Stomach (tissue), 9 donors: ENCODE measurements around the gene ATG4C. TPM values are rescaled to one million over a fixed set of nuclear protein-coding genes. Genes with fewer than 3 reads are reported as not detected.
A peak's percentile ranks its signal among the peaks of the same experiment; 100 is the strongest.

ENCODE experiments used
- DNase-seq, 2 donors: peaks; one replicate each; pipeline versions ENCODE4 v3.0.0 to v3.0.0-alpha.2; 2013 to 2019
- H3K27ac ChIP-seq, 5 donors: fragments of 200-600 bp in 4 of 5; sonication (generic) in 4 of 5; one replicate each; pipeline ENCODE4 v1.5.1; 2013 to 2019; ENCODE audit warnings: mild to moderate bottlenecking in 1 of 5, moderate library complexity in 1 of 5
- H3K27me3 ChIP-seq, 3 donors: fragments of 200-600 bp; sonication (generic); one replicate each; pipeline ENCODE4 v1.5.1; 2017 to 2019; ENCODE audit warnings: mixed run types in 1 of 3
- H3K36me3 ChIP-seq, 4 donors: fragments of 200-600 bp; sonication (generic); 1 replicate in 3 of 4; 2 replicates in 1 of 4; pipeline ENCODE4 v1.5.1; 2016 to 2019
- H3K4me1 ChIP-seq, 4 donors: fragments of 200-600 bp; sonication (generic); one replicate each; pipeline ENCODE4 v1.5.1; 2016 to 2019
- H3K4me3 ChIP-seq, 4 donors: fragments of 200-600 bp; sonication (generic) in 3 of 4; one replicate each; pipeline ENCODE4 v1.5.1; 2016 to 2019; ENCODE audit warnings: mild to moderate bottlenecking in 1 of 4
- H3K9me3 ChIP-seq, 4 donors: fragments of 200-600 bp; sonication (generic); one replicate each; pipeline ENCODE4 v1.5.1; 2016 to 2019
- EP300 ChIP-seq: sonication (generic); formaldehyde crosslinking; IDR thresholded peaks from one replicate; pipeline ENCODE4 v1.6.1; 2017; ENCODE audit warnings: antibody characterized with exemption
- POLR2A ChIP-seq, 4 donors: fragments of 450-650 bp; IDR thresholded peaks; one replicate each; pipeline ENCODE4 v1.6.1; 2016; ENCODE audit warnings: antibody characterized with exemption in 4 of 4, control low read depth in 2 of 4, mild to moderate bottlenecking in 1 of 4, moderate library complexity in 1 of 4
- POLR2AphosphoS5 ChIP-seq, 3 donors: sonication (generic); formaldehyde crosslinking; IDR thresholded peaks; one replicate each; pipeline ENCODE4 v1.6.1; 2016; ENCODE audit warnings: antibody characterized with exemption in 3 of 3
- WGBS, 5 donors: extraction: QIAGEN DNeasy Blood & Tissue Kit in 3 of 5; methylation state at CpG; one replicate each; pipeline versions ENCODE4 v1.1.5 to v1.1.7; 2013 to 2018; 5-methylcytosine and 5-hydroxymethylcytosine counted together
- intact Hi-C: fragments of 100-400 bp; cut with DNase I; formaldehyde crosslinking; loops from one replicate; pipeline ENCODE4 v1.15.1; 2023; ENCODE audit warnings: low total_unique reads
- polyA plus RNA-seq, 3 donors: library from polyadenylated mRNA; stranded (reverse); fragments of 200-250 nt; gene quantifications; one replicate each; pipeline ENCODE4 v1.2.3, GENCODE V29; 2013
- total RNA-seq, 5 donors: library from RNA; depleted of rRNA; stranded (reverse); fragments of >200 nt; gene quantifications; one replicate each; pipeline versions ENCODE4 v1.1.0 to v1.2.3, GENCODE V29; 2014 to 2016
- TF ChIP-seq, protein P1 (sequence below), 7 experiments: fragments of 450-650 bp in 4 of 7; fragments of 200-600 bp in 3 of 7; sonication (generic) in 3 of 7; IDR thresholded peaks; one replicate each; pipeline ENCODE4 v1.5.1; 2016 to 2019; ENCODE audit warnings: antibody characterized with exemption in 7 of 7, control low read depth in 2 of 7, mild to moderate bottlenecking in 1 of 7
- donor health status: healthy with polysubstance abuse.
- donor health status: Bipolar disorder and iron deficiency.
- donor health status: healthy.

ATG4C gene
- total and polyA plus RNA-seq, 8 donors: 2.3 to 42.4 (median 6.9) TPM

DNA sequence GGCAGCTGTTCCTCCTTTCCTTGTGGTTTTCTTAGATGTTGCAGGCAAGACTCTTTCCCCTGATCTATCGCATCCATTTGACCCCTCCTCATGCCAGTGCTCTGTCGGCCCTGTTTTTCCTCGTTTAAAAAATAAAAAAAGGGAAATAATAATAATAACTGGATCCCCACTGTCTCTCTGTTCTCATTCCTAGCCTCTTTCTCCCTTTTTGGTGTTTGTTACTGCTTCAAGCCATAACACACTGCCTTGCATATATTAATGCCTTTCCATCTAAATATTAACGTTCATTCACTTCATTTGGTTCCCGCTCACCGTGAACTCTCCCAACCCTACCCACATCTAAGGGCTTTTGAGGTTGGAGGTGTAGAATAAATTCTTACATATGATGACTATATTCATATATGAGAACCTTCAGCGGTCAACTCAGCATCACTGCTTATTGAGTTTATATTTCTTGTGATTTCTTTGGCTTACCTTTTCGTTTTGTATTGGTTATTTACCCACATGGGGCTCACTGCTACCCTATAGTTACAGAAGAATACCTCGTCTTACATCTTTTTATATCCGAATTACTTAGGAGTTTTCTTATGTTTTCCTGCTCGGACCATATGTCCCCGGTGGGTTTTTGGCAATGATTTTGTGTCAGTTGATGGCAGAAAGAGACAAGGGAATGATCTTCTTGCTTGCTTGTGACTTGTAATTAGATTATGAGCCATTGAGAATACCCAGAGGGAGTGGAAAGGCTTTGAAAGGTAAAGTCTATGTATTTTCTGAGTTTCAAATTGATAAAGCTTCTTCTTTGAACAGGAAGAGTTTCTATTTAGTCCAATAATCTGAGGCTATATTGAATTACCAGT, 805 bp downstream of the ATG4C start:
- Histone ChIP-seq H3K4me3 (peak overlapping the region; percentile 69 to 91 (median 78)), H3K27me3 (no peaks in the 10 kb centered on the region), H3K36me3 (no peaks in the 10 kb centered on the region), H3K9me3 (no peaks in the 10 kb centered on the region), H3K27ac (peak overlapping the region; percentile 90 to 97 (median 95)), H3K4me1 (peaks cover 8 to 27% (median 12%) of the 10 kb centered on the region in 4 donors)
- WGBS, 5 donors: 8 to 14% (median 10%) methylated on average over 12 of the region's 12 CpGs
- intact Hi-C loops: no loop called here
- TF ChIP-seq POLR2A (IDR thresholded peaks at IDR 0.05) (no peak), POLR2AphosphoS5 (IDR thresholded peaks at IDR 0.05) (no peak), EP300 (no peak)
- TF ChIP-seq, protein P1, sequence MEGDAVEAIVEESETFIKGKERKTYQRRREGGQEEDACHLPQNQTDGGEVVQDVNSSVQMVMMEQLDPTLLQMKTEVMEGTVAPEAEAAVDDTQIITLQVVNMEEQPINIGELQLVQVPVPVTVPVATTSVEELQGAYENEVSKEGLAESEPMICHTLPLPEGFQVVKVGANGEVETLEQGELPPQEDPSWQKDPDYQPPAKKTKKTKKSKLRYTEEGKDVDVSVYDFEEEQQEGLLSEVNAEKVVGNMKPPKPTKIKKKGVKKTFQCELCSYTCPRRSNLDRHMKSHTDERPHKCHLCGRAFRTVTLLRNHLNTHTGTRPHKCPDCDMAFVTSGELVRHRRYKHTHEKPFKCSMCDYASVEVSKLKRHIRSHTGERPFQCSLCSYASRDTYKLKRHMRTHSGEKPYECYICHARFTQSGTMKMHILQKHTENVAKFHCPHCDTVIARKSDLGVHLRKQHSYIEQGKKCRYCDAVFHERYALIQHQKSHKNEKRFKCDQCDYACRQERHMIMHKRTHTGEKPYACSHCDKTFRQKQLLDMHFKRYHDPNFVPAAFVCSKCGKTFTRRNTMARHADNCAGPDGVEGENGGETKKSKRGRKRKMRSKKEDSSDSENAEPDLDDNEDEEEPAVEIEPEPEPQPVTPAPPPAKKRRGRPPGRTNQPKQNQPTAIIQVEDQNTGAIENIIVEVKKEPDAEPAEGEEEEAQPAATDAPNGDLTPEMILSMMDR (IDR thresholded peaks at IDR 0.05): no peak
- DNase-seq: peak in 1 of 2 donors; percentile 9

DNA sequence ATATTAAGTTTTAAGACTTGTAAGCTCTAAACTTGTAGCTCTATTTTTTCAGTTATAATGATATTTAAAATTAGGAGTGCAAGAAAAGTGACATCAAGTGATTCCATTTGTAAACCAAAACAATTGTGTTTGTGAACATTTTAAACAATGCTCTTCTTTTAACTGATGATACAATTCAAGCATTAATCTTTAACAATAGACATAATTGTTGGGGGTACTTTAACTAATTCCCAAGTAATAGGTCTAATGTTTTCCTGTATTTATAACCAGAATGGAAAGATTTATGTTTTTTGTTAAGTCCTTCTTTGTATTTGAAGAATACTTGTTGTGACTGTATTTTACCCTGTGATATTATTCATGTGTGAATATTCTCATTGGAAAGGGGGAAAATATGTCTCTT, 6.8 kb downstream of the ATG4C start:
- TF ChIP-seq, protein P1 (IDR thresholded peaks at IDR 0.05): no peak
- TF ChIP-seq POLR2A (IDR thresholded peaks at IDR 0.05) (no peak), POLR2AphosphoS5 (IDR thresholded peaks at IDR 0.05) (no peak), EP300 (no peak)
- no peak overlapping the region for H3K4me3 ChIP-seq
- peaks cover 0 to 15% (median 2%) of the 10 kb centered on the region in 4 donors for H3K4me1 ChIP-seq
- intact Hi-C loops: no loop called here
- no peak overlapping the region for H3K27ac ChIP-seq
- H3K27me3 ChIP-seq: no peaks in the 10 kb centered on the region
- DNase-seq: no peak
- H3K36me3 ChIP-seq: no peaks in the 10 kb centered on the region
- no peaks in the 10 kb centered on the region for H3K9me3 ChIP-seq

DNA sequence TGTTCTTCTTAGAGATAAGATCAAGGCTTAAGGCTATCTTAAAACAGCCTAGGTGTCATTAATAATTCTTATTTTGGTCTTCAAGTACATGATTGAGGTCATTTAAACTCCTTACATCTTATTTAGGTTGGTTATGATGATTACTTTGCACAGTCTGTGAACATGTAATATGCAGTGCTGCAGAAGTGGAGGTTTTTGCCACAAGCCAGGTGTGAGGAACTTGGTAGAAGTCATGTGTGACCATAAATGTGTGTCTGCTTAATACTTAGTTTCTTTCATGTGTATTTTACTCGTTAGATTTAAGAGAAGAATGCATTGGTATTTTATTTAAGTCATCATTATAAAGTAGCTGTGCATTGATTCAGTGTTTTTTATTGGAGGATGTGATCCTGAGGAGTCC, 10.1 kb downstream of the ATG4C start:
- Histone ChIP-seq H3K9me3 (no peaks in the 10 kb centered on the region), H3K27ac (no peak overlapping the region), H3K4me1 (peaks cover 0 to 8% (median 3%) of the 10 kb centered on the region in 4 donors), H3K27me3 (no peaks in the 10 kb centered on the region), H3K4me3 (no peak overlapping the region), H3K36me3 (no peaks in the 10 kb centered on the region)
- TF ChIP-seq POLR2AphosphoS5 (IDR thresholded peaks at IDR 0.05): no peak
- TF ChIP-seq, protein P1 (IDR thresholded peaks at IDR 0.05): no peak
- no peak for TF ChIP-seq POLR2A (IDR thresholded peaks at IDR 0.05)
- TF ChIP-seq EP300: no peak
- 59 to 83% (median 67%) methylated on average over 1 of the region's 1 CpG for WGBS, 5 donors
- intact Hi-C loops: no loop called here
- DNase-seq: no peak

DNA sequence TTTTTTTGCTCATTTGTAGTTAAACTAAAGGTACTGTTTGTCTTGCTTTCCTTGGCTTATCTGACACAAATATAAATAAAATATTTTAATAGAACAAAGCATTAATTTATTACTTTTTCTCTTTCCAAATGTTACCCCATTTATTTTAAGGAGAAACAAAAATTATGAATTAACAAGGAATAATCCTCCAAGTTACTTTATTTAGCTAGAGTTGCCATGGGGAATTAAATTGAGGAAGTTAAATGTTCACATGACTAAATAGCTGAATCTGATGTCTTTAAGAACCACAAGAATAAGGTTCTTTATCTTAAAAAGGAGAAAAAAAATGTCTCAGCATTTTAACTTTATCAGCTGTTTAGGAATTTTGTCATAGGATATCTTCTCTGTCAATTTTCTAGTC, 12.3 kb downstream of the ATG4C start:
- intact Hi-C loops: no loop called here
- DNase-seq: no peak
- TF ChIP-seq, protein P1 (IDR thresholded peaks at IDR 0.05): no peak
- TF ChIP-seq POLR2A (IDR thresholded peaks at IDR 0.05) (no peak), POLR2AphosphoS5 (IDR thresholded peaks at IDR 0.05) (no peak), EP300 (no peak)
- Histone ChIP-seq H3K27me3 (no peaks in the 10 kb centered on the region), H3K36me3 (no peaks in the 10 kb centered on the region), H3K4me3 (no peak overlapping the region), H3K4me1 (peaks cover 0 to 8% (median 3%) of the 10 kb centered on the region in 4 donors), H3K9me3 (no peaks in the 10 kb centered on the region), H3K27ac (no peak overlapping the region)
